Measurements from ENCODE around the gene SMAD3. TPM values are rescaled to one million over a fixed set of nuclear protein-coding genes. Genes with fewer than 3 reads are reported as not detected.
A peak's percentile ranks its signal among the peaks of the same experiment; 100 is the strongest.

The SMAD3 gene
- total and polyA plus RNA-seq, 2 of the 4 experiments (the other 2 are of a cell fraction) = 71.0 to 177 TPM

DNA sequence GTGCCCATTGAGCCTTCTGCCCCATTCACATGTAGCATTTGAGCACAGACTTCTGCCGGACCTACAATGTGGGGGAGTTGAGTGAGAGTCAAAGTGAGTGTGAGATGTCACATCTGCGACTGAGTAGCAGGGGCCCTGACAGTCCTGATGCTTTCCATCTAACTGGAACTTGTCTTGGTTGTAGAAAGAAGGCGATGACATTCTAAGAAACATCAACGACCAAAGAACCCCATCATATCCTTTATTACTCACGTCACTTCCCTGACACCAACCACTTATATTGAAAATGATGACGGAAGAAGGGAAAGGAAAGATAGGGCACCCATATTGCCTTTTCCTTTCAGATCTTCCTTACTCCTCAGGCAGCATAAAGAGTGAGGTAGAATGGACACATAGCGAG is 30.5 kb downstream of the SMAD3 start:
- peak overlapping the region; percentile 78; the same call in 1 of the 2 replicates for H2AK5ac ChIP-seq (ENCODE audit: low read depth, low read length)
- no peaks in the 10 kb centered on the region for H3K27me3 ChIP-seq (ENCODE audit: control insufficient read depth, insufficient read depth, low read length)
- no peak overlapping the region for H2AFZ ChIP-seq (replicated peaks; ENCODE audit: low read length, poor library complexity)
- no TSS peak for BruUV-seq (replicated peaks)
- TF ChIP-seq BHLHE40 (IDR thresholded peaks at IDR 0.05; ENCODE audit: low read depth, low read length) = no peak
- TF ChIP-seq MAZ (IDR thresholded peaks at IDR 0.05; ENCODE audit: borderline replicate concordance, low read depth, low read length) = no peak
- no peak for TF ChIP-seq POLR2A (IDR thresholded peaks at IDR 0.05; ENCODE audit: low read depth, low read length)
- no peak for TF ChIP-seq RCOR1 (IDR thresholded peaks at IDR 0.05; ENCODE audit: insufficient replicate concordance, low read length)
- no peak for TF ChIP-seq CEBPB (IDR thresholded peaks at IDR 0.05; ENCODE audit: low read depth, low read length)
- H3K27ac ChIP-seq (ENCODE audit: insufficient read depth, low read length) = no peak overlapping the region
- DNase-seq (no peak), ATAC-seq (ENCODE audit: low read depth) (no peak)
- no CpG with 5 or more reads among the region's 7 CpGs for WGBS, 2 experiments (ENCODE audit: extremely low coverage in 2 of 2, insufficient read length in 1 of 2)
- peak overlapping the region; percentile 35; the same call in 2 of the 3 replicates for H2BK15ac ChIP-seq (ENCODE audit: low read depth, low read length)
- dilution Hi-C loops (cut with HindIII; ENCODE audit: low sequenced_read_pairs, unreplicated experiment) (no loop called here), in situ Hi-C loops (cut with MboI; ENCODE audit: low sequenced_read_pairs) (no loop called here), intact Hi-C loops (cut with micrococcal nuclease) (no loop called here)
- H3K14ac ChIP-seq (replicated peaks; ENCODE audit: low read depth, low read length) = peak overlapping the region; percentile 48
- H3K56ac ChIP-seq (ENCODE audit: extremely low read depth, insufficient read depth, low read length) = no peak overlapping the region
- peak overlapping the region; percentile 35 for H2BK5ac ChIP-seq (ENCODE audit: low read depth, low read length, poor library complexity, severe bottlenecking)
- H3K4me1 ChIP-seq (ENCODE audit: control insufficient read depth, insufficient read depth, low read length) = peaks cover 49% of the 10 kb centered on the region
- peak overlapping the region; percentile 10 to 27; a peak in 2 of 4 replicates for H4K8ac ChIP-seq (ENCODE audit: low read depth in 2 of 2, low read length in 2 of 2)
- peak overlapping the region; percentile 12; the same call in 1 of the 2 replicates for H3K18ac ChIP-seq (ENCODE audit: low read depth, low read length)
- H4K91ac ChIP-seq (ENCODE audit: insufficient read depth, low read depth, low read length) = peak overlapping the region; percentile 11; the same call in 1 of the 2 replicates
- H3K36me3 ChIP-seq (ENCODE audit: control insufficient read depth, insufficient read depth, low read length) = peaks cover 56% of the 10 kb centered on the region
- peaks cover 15 to 92% of the 10 kb centered on the region in 2 experiments; a peak in 3 of 4 replicates for H3K79me1 ChIP-seq (ENCODE audit: low read depth in 1 of 2, low read length in 2 of 2)
- ChIA-PET POLR2A (ENCODE audit: unreplicated experiment) (interaction anchor here (0.6 kb wide), 1 partner anchor 32 kb away, joined by 3 read pairs; no protein-coding TSS in a partner anchor), CTCF (no interaction called here)
- H3K9me3 ChIP-seq (ENCODE audit: control insufficient read depth, insufficient read depth, low read length) = no peaks in the 10 kb centered on the region
- peak overlapping the region; percentile 27; the same call in 1 of the 2 replicates for H2BK20ac ChIP-seq (ENCODE audit: low read depth, low read length)
- peaks cover 68% of the 10 kb centered on the region for H3K9me1 ChIP-seq (ENCODE audit: insufficient read depth, low read length)
- H4K5ac ChIP-seq (ENCODE audit: low read depth, low read length) = peak overlapping the region; percentile 12; the same call in 1 of the 2 replicates
- H2AK9ac ChIP-seq (replicated peaks; ENCODE audit: low read depth, low read length, poor library complexity) = no peak overlapping the region
- H4K20me1 ChIP-seq (ENCODE audit: insufficient read depth, low read length) = peaks cover 94% of the 10 kb centered on the region
- no peak overlapping the region for H3K4me3 ChIP-seq (ENCODE audit: insufficient read depth, low read depth, low read length)
- H2BK120ac ChIP-seq (ENCODE audit: low read depth, low read length) = peak overlapping the region; percentile 17; the same call in 1 of the 2 replicates
- H3K23ac ChIP-seq (ENCODE audit: low read depth, low read length) = peak overlapping the region; percentile 70
- peak overlapping the region; percentile 51 for H3K4ac ChIP-seq (ENCODE audit: low read depth, low read length)
- no peak overlapping the region for H3K4me2 ChIP-seq (ENCODE audit: low read depth, low read length)
- no peak overlapping the region; the same call in 1 of the 2 replicates for H3K9ac ChIP-seq (ENCODE audit: low read depth, low read length)
